ENCODE results near the gene ALX4.

The ALX4 gene

DNA sequence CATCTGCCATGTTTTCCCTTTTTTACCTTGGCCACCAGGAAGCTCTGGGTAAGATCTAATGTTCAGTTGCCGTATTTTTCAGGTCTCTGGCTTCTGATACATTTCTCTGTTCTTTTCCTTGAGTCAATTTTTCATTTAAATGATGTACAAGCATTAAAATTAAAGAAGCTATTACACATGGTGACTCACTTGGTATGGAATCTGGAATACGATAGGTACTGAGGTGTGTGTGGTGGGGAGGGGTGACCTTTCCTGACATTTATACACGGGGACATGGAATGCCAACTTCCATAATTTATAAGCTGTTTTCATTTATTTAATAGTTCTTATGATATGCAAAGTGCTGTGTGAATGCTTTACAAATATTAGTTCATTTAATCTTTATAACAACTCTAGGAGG is 47.8 kb upstream of the ALX4 start:
- Histone ChIP-seq H3K4me2 (ENCODE audit: low read depth, low read length, poor library complexity, severe bottlenecking) (no peak overlapping the region), H3K36me3 (ENCODE audit: insufficient read depth, low read length) (no peaks in the 10 kb centered on the region), H3K4me1 (ENCODE audit: insufficient read depth, low read length, poor library complexity, severe bottlenecking) (no peaks in the 10 kb centered on the region), H2AFZ (ENCODE audit: low read length) (no peak overlapping the region), H3K9ac (ENCODE audit: low read depth, low read length, poor library complexity, severe bottlenecking) (no peak overlapping the region), H3K9me2 (replicated peaks; ENCODE audit: low read depth, low read length) (no peaks in the 10 kb centered on the region), H3F3A (ENCODE audit: low read depth) (no peaks in the 10 kb centered on the region), H3K9me3 (ENCODE audit: insufficient read depth, low read depth, low read length) (no peaks in the 10 kb centered on the region), H3K4me3 (ENCODE audit: low read length, poor library complexity, severe bottlenecking) (no peak overlapping the region), H3K27me3 (ENCODE audit: insufficient read depth, low read length, poor library complexity, severe bottlenecking) (no peaks in the 10 kb centered on the region), H4K20me1 (ENCODE audit: insufficient read depth, low read length, poor library complexity, severe bottlenecking) (no peaks in the 10 kb centered on the region), H3K79me2 (ENCODE audit: insufficient read depth, low read length) (no peaks in the 10 kb centered on the region)
- no peak for TF ChIP-seq EZH2phosphoT487 (IDR thresholded peaks at IDR 0.05; ENCODE audit: borderline replicate concordance)
- TF ChIP-seq, protein P1, sequence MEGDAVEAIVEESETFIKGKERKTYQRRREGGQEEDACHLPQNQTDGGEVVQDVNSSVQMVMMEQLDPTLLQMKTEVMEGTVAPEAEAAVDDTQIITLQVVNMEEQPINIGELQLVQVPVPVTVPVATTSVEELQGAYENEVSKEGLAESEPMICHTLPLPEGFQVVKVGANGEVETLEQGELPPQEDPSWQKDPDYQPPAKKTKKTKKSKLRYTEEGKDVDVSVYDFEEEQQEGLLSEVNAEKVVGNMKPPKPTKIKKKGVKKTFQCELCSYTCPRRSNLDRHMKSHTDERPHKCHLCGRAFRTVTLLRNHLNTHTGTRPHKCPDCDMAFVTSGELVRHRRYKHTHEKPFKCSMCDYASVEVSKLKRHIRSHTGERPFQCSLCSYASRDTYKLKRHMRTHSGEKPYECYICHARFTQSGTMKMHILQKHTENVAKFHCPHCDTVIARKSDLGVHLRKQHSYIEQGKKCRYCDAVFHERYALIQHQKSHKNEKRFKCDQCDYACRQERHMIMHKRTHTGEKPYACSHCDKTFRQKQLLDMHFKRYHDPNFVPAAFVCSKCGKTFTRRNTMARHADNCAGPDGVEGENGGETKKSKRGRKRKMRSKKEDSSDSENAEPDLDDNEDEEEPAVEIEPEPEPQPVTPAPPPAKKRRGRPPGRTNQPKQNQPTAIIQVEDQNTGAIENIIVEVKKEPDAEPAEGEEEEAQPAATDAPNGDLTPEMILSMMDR (conservative IDR thresholded peaks at IDR 0.05; ENCODE audit: low read length): no peak

GRCh38 chr11:44356351-44356750 is 46.4 kb upstream of the ALX4 start:
- Histone ChIP-seq H2AFZ (ENCODE audit: low read length) (no peak overlapping the region), H3K36me3 (ENCODE audit: insufficient read depth, low read length) (no peaks in the 10 kb centered on the region), H3K9me2 (replicated peaks; ENCODE audit: low read depth, low read length) (no peaks in the 10 kb centered on the region), H3K9me3 (ENCODE audit: insufficient read depth, low read depth, low read length) (no peaks in the 10 kb centered on the region), H3K4me3 (ENCODE audit: low read length, poor library complexity, severe bottlenecking) (no peak overlapping the region), H3F3A (ENCODE audit: low read depth) (no peaks in the 10 kb centered on the region), H3K4me1 (ENCODE audit: insufficient read depth, low read length, poor library complexity, severe bottlenecking) (no peaks in the 10 kb centered on the region), H3K9ac (ENCODE audit: low read depth, low read length, poor library complexity, severe bottlenecking) (no peak overlapping the region), H3K79me2 (ENCODE audit: insufficient read depth, low read length) (no peaks in the 10 kb centered on the region), H3K4me2 (ENCODE audit: low read depth, low read length, poor library complexity, severe bottlenecking) (no peak overlapping the region), H3K27me3 (ENCODE audit: insufficient read depth, low read length, poor library complexity, severe bottlenecking) (no peaks in the 10 kb centered on the region), H4K20me1 (ENCODE audit: insufficient read depth, low read length, poor library complexity, severe bottlenecking) (no peaks in the 10 kb centered on the region)
- no peak for TF ChIP-seq EZH2phosphoT487 (IDR thresholded peaks at IDR 0.05; ENCODE audit: borderline replicate concordance)
- TF ChIP-seq, protein P1 (conservative IDR thresholded peaks at IDR 0.05; ENCODE audit: low read length): no peak

- H3K4me3 ChIP-seq (ENCODE audit: low read length, poor library complexity, severe bottlenecking): no peak overlapping the region
Measured at GRCh38 chr11:44351898-44352498, 42.1 kb upstream of the ALX4 start.

More at GRCh38 chr11:44351898-44352498, 42.1 kb upstream of the ALX4 start:
- Histone ChIP-seq H3K9me3 (ENCODE audit: insufficient read depth, low read depth, low read length) (no peaks in the 10 kb centered on the region), H3F3A (ENCODE audit: low read depth) (no peaks in the 10 kb centered on the region), H3K9ac (ENCODE audit: low read depth, low read length, poor library complexity, severe bottlenecking) (no peak overlapping the region), H3K9me2 (replicated peaks; ENCODE audit: low read depth, low read length) (no peaks in the 10 kb centered on the region), H3K36me3 (ENCODE audit: insufficient read depth, low read length) (no peaks in the 10 kb centered on the region), H3K27me3 (ENCODE audit: insufficient read depth, low read length, poor library complexity, severe bottlenecking) (no peaks in the 10 kb centered on the region), H3K4me1 (ENCODE audit: insufficient read depth, low read length, poor library complexity, severe bottlenecking) (no peaks in the 10 kb centered on the region), H3K79me2 (ENCODE audit: insufficient read depth, low read length) (no peaks in the 10 kb centered on the region), H4K20me1 (ENCODE audit: insufficient read depth, low read length, poor library complexity, severe bottlenecking) (no peaks in the 10 kb centered on the region), H3K4me2 (ENCODE audit: low read depth, low read length, poor library complexity, severe bottlenecking) (no peak overlapping the region), H2AFZ (ENCODE audit: low read length) (no peak overlapping the region)
- no peak for TF ChIP-seq EZH2phosphoT487 (IDR thresholded peaks at IDR 0.05; ENCODE audit: borderline replicate concordance)
- TF ChIP-seq, protein P1 (conservative IDR thresholded peaks at IDR 0.05; ENCODE audit: low read length): peak; percentile 58

All from Loucy (cell line).